Peyer's patch (tissue), 4 donors: ENCODE measurements around the gene EXOC4.

Experiments
- CTCF ChIP-seq, 6 experiments: fragments of 450-650 bp in 4 of 6; fragments of 200-600 bp in 2 of 6; sonication (generic) in 1 of 6; IDR thresholded peaks; one replicate each; pipeline ENCODE4 v1.5.1; 2017 to 2019; ENCODE audit warnings: antibody characterized with exemption in 6 of 6, mild to moderate bottlenecking in 3 of 6, moderate library complexity in 1 of 6
- POLR2A ChIP-seq, 2 donors: fragments of 450-650 bp; IDR thresholded peaks; one replicate each; pipeline ENCODE4 v1.5.1; 2017; ENCODE audit warnings: antibody characterized with exemption in 2 of 2, mild to moderate bottlenecking in 2 of 2, moderate library complexity in 2 of 2

- no peak for TF ChIP-seq CTCF (IDR thresholded peaks at IDR 0.05)
- TF ChIP-seq POLR2A (IDR thresholded peaks at IDR 0.05): no peak
Observed at GRCh38 chr7:133712544-133712943, 459.7 kb downstream of the EXOC4 start.
